ENCODE results near the gene TPRX1.
"Not testable (repeated sequence)": the region's sequence is repeated elsewhere in the genome, so short reads cannot be mapped to it uniquely, and the experiment has no call there.

The TPRX1 gene

GRCh38 chr19:47781590-47782262, 22.6 kb downstream of the TPRX1 start:
- H3K9me3 ChIP-seq, result no peaks in the 10 kb centered on the region
- H3K27me3 ChIP-seq, result no peaks in the 10 kb centered on the region
- no peak overlapping the region for H3K4me3 ChIP-seq (ENCODE audit: low read depth, low read length)
- no peak for TF ChIP-seq CTCF (IDR thresholded peaks at IDR 0.05; ENCODE audit: low read depth, low read length)
- H3K4me1 ChIP-seq, result no peaks in the 10 kb centered on the region
- DNase-seq, result no peak
- peaks cover 6% of the 10 kb centered on the region for H3K36me3 ChIP-seq

GRCh38 chr19:47780215-47780551, 24.2 kb downstream of the TPRX1 start:
- no peak for TF ChIP-seq CTCF (IDR thresholded peaks at IDR 0.05; ENCODE audit: low read depth, low read length)
- no peak for DNase-seq
- Histone ChIP-seq H3K4me3 (ENCODE audit: low read depth, low read length) (no peak overlapping the region), H3K4me1 (no peaks in the 10 kb centered on the region), H3K9me3 (no peaks in the 10 kb centered on the region), H3K27me3 (no peaks in the 10 kb centered on the region), H3K36me3 (peaks cover 6% of the 10 kb centered on the region)

- peaks cover 6% of the 10 kb centered on the region for H3K36me3 ChIP-seq
- peak; percentile 42 for DNase-seq
- no peaks in the 10 kb centered on the region for H3K9me3 ChIP-seq
- no peak for TF ChIP-seq CTCF (IDR thresholded peaks at IDR 0.05; ENCODE audit: low read depth, low read length)
- H3K4me1 ChIP-seq, result no peaks in the 10 kb centered on the region
- H3K27me3 ChIP-seq, result no peaks in the 10 kb centered on the region
- peak overlapping the region; percentile 88 for H3K4me3 ChIP-seq (ENCODE audit: low read depth, low read length)
Measured at GRCh38 chr19:47779524-47780214, 24.7 kb downstream of the TPRX1 start.

DNA sequence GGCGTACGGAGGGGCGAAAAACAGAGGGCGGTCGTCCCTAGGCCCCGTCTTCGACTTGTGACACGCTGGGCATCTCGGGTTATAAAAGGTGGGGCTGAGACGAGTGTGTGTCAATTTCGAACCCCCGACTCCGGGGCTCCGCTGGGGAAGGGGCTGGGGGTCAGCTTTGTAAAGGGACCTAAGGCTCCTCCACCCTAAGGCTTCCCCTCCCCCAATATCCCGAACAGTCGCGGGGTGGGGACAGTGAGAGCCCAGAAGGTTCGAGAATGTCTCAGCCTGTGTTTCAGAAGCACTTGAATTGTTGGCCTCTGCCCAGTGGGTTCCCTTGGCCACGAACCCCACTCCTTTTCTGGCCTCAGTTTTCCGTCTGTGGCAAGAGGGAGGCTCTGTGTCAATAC, 25.4 kb downstream of the TPRX1 start:
- Histone ChIP-seq H3K4me1 (no peaks in the 10 kb centered on the region), H3K9me3 (no peaks in the 10 kb centered on the region), H3K36me3 (peaks cover 6% of the 10 kb centered on the region), H3K27me3 (no peaks in the 10 kb centered on the region), H3K4me3 (ENCODE audit: low read depth, low read length) (peak overlapping the region; percentile 88)
- DNase-seq, result no peak
- no peak for TF ChIP-seq CTCF (IDR thresholded peaks at IDR 0.05; ENCODE audit: low read depth, low read length)

GRCh38 chr19:47778049-47778953, 26.1 kb downstream of the TPRX1 start, which contains the start of gene SELENOW:
Gene SELENOW, plus strand, starts transcription at chr19:47778703. Its CDS starts 83 bp downstream, at chr19:47778786.
- Histone ChIP-seq H3K4me1 (no peaks in the 10 kb centered on the region), H3K27me3 (no peaks in the 10 kb centered on the region), H3K9me3 (no peaks in the 10 kb centered on the region), H3K4me3 (ENCODE audit: low read depth, low read length) (peak within 1 kb of the TSS; percentile 88), H3K36me3 (peaks cover 6% of the 10 kb centered on the region)
- TF ChIP-seq CTCF (IDR thresholded peaks at IDR 0.05; ENCODE audit: low read depth, low read length), result no peak
- peak; percentile 83 for DNase-seq

DNA sequence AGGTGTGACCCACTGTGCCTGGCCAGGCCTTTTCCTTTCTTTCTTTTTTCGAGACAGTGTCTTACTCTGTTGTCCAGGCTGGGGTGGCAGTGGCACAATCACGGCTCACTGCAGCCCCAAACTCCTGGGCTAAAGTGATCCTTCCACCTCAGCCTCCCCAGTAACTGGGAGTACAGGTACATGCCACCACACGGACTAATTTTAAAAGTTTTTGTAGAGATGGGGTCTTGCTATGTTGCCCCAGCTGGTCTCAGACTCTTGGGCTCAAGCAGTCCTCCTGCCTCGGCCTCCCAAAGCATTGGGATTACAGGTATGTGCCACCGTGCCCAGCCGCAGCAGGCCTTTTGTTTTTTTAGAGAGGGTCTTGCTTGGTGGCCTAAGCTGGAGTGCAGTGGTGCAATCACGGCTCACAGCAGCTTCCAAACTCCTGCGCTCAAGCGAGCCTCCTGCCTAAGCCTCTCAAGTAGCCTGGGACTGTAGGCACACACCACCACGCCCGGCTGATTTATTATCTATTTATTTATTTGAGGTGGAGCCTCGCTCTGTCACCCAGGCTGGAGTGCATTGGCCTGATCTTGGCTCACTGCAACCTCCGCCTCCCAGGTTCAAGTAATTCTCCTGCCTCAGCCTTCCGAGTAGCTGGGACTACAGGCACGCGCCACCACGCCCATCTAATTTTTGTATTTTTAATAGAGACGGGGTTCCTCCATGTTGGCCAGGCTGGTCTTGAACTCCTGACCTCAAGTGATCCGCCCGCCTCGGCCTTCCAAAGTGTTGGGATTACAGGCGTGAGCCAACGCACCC, 26.9 kb downstream of the TPRX1 start:
- DNase-seq, H3K27me3 ChIP-seq, H3K4me1 ChIP-seq, H3K9me3 ChIP-seq, H3K36me3 ChIP-seq: not testable (repeated sequence)
- H3K4me3 ChIP-seq (ENCODE audit: low read depth, low read length), result peak overlapping the region; percentile 88

Data from BE2C (cell line).